ENCODE data around the gene TAF6. TPM values are rescaled to one million over a fixed set of nuclear protein-coding genes. Genes with fewer than 3 reads are reported as not detected.

Gene TAF6
- total and polyA plus RNA-seq, 9 of the 15 experiments (the other 6 are each of a cell fraction or from before 2014, with no cell fraction given) = 0.78 to 78.7 (median 21.3) TPM

DNA sequence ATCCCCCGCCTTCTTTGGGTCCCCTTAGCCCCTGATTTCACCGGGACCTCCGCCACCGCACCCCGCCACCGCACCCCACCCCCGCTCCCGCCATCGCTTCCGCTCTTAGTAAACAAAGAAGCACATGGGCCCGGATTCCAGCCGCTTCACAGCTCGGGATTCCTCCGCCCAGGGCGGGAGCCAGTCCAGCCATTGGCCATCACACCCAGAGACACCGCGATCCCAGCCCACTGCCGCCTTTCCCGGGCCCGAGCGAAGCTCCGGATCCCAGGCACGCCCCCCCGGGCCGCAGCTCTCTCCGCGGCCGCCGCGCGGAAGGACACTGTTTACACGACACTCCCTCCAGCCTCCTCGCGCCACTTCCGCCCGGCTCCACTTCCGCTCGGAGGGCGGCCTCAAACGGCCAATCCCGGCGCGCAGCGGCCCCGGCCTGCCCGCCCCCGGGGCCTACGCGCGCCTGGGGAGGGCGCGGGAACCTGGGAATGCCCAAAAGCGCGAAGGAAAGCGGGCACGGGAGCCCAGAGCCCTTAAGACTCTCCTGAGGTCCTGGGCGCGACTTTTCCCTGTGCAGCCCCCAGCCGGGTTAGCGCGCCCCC is 18.6 kb downstream of the TAF6 start (continued):
- TF ChIP-seq SPI1 (IDR thresholded peaks at IDR 0.05; ENCODE audit: borderline replicate concordance, low read depth, low read length) = peak; percentile 91
- TF ChIP-seq, protein P1, sequence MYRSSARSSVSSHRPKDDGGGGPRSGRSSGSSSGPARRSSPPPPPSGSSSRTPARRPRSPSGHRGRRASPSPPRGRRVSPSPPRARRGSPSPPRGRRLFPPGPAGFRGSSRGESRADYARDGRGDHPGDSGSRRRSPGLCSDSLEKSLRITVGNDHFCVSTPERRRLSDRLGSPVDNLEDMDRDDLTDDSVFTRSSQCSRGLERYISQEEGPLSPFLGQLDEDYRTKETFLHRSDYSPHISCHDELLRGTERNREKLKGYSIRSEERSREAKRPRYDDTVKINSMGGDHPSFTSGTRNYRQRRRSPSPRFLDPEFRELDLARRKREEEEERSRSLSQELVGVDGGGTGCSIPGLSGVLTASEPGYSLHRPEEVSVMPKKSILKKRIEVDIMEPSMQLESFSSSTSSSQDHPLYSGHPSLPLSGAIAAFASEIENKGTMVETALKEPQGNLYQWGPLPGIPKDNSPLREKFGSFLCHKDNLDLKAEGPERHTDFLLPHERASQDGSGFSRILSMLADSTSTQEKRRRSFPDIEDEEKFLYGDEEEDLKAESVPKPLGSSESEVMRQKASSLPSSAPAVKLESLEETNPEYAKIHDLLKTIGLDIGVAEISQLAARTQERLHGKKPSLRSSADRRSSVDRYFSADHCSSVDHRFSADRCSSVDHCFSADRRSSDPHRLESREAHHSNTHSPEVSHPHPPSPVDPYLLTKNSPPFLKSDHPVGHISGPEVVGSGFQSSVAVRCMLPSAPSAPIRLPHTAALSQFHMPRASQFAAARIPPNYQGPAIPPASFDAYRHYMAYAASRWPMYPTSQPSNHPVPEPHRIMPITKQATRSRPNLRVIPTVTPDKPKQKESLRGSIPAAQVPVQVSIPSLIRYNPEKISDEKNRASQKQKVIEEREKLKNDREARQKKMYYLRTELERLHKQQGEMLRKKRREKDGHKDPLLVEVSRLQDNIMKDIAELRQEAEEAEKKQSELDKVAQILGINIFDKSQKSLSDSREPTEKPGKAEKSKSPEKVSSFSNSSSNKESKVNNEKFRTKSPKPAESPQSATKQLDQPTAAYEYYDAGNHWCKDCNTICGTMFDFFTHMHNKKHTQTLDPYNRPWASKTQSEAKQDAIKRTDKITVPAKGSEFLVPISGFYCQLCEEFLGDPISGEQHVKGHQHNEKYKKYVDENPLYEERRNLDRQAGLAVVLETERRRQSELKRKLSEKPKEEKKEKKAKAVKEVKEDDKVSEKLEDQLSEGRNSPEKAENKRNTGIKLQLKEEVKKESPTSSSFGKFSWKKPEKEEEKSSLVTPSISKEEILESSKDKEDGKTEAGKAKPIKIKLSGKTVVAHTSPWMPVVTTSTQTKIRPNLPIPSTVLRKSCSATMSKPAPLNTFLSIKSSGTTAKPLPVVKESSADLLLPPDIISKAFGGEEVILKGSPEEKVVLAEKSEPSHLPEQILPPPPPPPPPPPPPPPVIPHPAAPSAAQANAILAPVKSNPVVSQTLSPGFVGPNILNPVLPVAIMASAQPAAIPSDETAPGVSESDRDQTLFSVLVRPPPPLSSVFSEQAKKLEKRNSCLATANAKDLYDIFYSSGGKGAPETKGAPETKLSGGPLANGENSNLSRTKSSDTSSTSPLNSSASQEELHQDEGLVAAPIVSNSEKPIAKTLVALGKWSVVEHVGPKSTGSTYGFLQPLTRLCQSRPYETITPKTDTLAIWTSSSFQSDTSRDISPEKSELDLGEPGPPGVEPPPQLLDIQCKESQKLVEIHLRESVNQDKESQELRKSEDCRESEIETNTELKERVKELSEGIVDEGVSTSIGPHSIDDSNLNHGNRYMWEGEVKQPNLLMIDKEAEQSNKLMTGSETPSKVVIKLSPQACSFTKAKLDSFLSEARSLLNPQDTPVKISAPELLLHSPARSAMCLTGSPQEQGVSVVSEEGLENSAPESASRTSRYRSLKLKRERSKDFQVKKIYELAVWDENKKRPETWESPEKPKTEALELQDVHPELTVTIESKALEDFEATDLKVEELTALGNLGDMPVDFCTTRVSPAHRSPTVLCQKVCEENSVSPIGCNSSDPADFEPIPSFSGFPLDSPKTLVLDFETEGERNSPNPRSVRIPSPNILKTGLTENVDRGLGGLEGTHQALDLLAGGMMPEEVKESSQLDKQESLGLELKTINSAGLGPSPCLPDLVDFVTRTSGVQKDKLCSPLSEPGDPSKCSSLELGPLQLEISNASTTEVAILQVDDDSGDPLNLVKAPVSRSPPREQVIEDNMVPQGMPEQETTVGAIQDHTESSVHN (IDR thresholded peaks at IDR 0.05; ENCODE audit: borderline replicate concordance in 1 of 2, low read depth in 1 of 2) = peak in 1 of 2 experiments; percentile 28; a peak in 1 of 4 replicates

Measured in K562 (cell line).